Pancreas (tissue), 10 donors: ENCODE results near the gene ST6GALNAC3. TPM values are rescaled to one million over a fixed set of nuclear protein-coding genes. Genes with fewer than 3 reads are reported as not detected.

Experiments used
- ATAC-seq, 4 donors: fragments of 200-7000 bp; cut with Tn5 transposase; one replicate each; pipeline versions ENCODE4 v1.8.0 to v1.9.1; 2020; ENCODE audit warnings: mild to moderate bottlenecking in 4 of 4, moderate library complexity in 4 of 4
- DNase-seq, 6 donors: peaks; one replicate each; pipeline ENCODE4 v3.0.0-alpha.2; 2020
- FAIRE-seq: peaks from 2 replicates; lab custom pipeline; 2012; peaks lifted over from hg19 to GRCh38; lab: Jason Lieb, UNC
- H3K27ac ChIP-seq, 4 donors: fragments of 200-600 bp; sonication (generic); 1 replicate in 3 of 4; 2 replicates in 1 of 4; pipeline versions ENCODE4 v1.5.0 to v1.8.0; 2020
- H3K27me3 ChIP-seq, 4 donors: fragments of 200-600 bp; one replicate each; pipeline ENCODE4 v1.8.0; 2021
- H3K36me3 ChIP-seq, 3 donors: fragments of 200-600 bp; sonication (generic) in 1 of 3; one replicate each; pipeline versions ENCODE4 v1.5.0 to v1.8.0; 2020 to 2021
- H3K4me1 ChIP-seq, 3 donors: fragments of 200-600 bp; one replicate each; pipeline ENCODE4 v1.8.0; 2021
- H3K4me3 ChIP-seq, 4 donors: fragments of 200-600 bp; sonication (generic) in 2 of 4; one replicate each; pipeline versions ENCODE4 v1.5.0 to v1.8.0; 2020 to 2021
- H3K9me3 ChIP-seq, 4 donors: fragments of 200-600 bp; one replicate each; pipeline ENCODE4 v1.8.0; 2021
- WGBS, 2 donors: extraction: QIAGEN DNeasy Blood & Tissue Kit; methylation state at CpG; one replicate each; pipeline ENCODE4 v1.1.7; 2013; 5-methylcytosine and 5-hydroxymethylcytosine counted together
- intact Hi-C, 3 donors: fragments of 100-400 bp; cut with DNase I; formaldehyde crosslinking; loops; one replicate each; pipeline versions ENCODE4 v1.11.1 to v1.14.2; 2022
- polyA plus RNA-seq, 2 donors: library from polyadenylated mRNA; stranded (reverse); fragments of 200-250 nt; gene quantifications; one replicate each; pipeline ENCODE4 v1.2.3, GENCODE V29; 2013
- total RNA-seq, 6 donors: library from RNA; stranded (reverse); fragmentation: NEBNext Ultra II Directional in 4 of 6; extraction: Animal tissue kit (Norgen Biotek cat#: 25700) in 4 of 6; gene quantifications; one replicate each; pipeline versions ENCODE4 v1.2.1 to v1.2.4, GENCODE V29; 2021 to 2023
- TF ChIP-seq, protein P1 (sequence below), 4 donors: fragments of 200-600 bp; sonication (generic) in 3 of 4; IDR thresholded peaks; one replicate each; pipeline versions ENCODE4 v1.5.0 to v1.8.0; 2021; ENCODE audit warnings: antibody characterized with exemption in 4 of 4
- donor health status: healthy with polysubstance abuse.
- donor health status: DM: no; HTN: no; CAD: no; lungs with moderate emphysema.
- donor health status: DM: no; HTN: no; CAD: no.
- donor health status: control.
- donor health status: control.
- donor health status: Bipolar disorder and iron deficiency.
- donor health status: DM: yes; HTN: yes; CAD: no.
- donor health status: DM: no; HTN: no; CAD: no.
- donor health status: DM: no; HTN: no; CAD: no.
- donor health status: DM: yes; HTN: yes; CAD: no.

Gene ST6GALNAC3
- total and polyA plus RNA-seq, 8 donors, result 0.35 to 2.0 (median 0.80) TPM

DNA sequence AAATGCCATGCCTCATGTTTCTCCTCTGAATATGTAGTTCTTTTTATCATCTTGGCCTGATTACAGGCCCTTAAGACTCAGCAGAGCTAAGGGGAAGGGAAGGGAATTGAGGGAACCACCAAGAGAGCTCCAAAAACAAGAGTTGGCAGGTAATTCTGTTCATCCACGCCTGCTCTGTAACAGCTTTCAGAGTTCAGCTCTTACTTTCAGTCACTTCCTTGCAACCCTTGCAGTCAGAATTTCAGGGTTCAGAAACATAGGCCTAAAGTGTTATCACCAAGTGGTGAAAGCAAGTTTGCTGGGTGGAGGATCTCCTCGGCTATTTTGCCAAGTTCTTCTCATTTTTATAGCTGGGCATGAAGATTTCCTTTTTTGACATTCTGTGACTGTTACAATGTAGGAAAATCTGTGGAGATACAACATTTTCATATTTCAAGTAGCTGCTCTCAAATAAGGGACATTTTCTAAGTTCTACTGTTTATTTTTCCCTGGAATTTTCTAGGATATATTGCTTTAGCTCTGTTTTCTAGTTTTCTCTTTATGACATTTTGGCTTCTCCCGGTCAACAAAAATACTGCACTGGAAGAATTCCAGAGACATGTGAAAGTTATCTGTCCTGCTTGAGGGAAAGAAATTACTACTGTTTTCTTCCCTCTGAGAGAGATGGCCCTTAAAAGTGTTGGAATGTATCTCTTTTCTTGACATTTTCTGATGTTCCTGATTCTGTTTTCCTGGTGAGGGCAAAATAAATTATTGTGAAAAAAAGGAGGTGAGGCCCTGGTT, 540.9 kb downstream of the ST6GALNAC3 start:
- no peaks in the 10 kb centered on the region for H3K36me3 ChIP-seq
- FAIRE-seq (no peak), DNase-seq (no peak), ATAC-seq (no peak)
- peaks cover 0 to 4% (median 0%) of the 10 kb centered on the region in 3 donors for H3K4me1 ChIP-seq
- TF ChIP-seq, protein P1, sequence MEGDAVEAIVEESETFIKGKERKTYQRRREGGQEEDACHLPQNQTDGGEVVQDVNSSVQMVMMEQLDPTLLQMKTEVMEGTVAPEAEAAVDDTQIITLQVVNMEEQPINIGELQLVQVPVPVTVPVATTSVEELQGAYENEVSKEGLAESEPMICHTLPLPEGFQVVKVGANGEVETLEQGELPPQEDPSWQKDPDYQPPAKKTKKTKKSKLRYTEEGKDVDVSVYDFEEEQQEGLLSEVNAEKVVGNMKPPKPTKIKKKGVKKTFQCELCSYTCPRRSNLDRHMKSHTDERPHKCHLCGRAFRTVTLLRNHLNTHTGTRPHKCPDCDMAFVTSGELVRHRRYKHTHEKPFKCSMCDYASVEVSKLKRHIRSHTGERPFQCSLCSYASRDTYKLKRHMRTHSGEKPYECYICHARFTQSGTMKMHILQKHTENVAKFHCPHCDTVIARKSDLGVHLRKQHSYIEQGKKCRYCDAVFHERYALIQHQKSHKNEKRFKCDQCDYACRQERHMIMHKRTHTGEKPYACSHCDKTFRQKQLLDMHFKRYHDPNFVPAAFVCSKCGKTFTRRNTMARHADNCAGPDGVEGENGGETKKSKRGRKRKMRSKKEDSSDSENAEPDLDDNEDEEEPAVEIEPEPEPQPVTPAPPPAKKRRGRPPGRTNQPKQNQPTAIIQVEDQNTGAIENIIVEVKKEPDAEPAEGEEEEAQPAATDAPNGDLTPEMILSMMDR (IDR thresholded peaks at IDR 0.05), result no peak
- no peaks in the 10 kb centered on the region for H3K27me3 ChIP-seq
- no peak overlapping the region for H3K27ac ChIP-seq
- H3K4me3 ChIP-seq, result no peak overlapping the region
- H3K9me3 ChIP-seq, result no peaks in the 10 kb centered on the region
- intact Hi-C loops, result no loop called here
- 82 to 84% methylated on average over 3 of the region's 3 CpGs for WGBS, 2 donors

DNA sequence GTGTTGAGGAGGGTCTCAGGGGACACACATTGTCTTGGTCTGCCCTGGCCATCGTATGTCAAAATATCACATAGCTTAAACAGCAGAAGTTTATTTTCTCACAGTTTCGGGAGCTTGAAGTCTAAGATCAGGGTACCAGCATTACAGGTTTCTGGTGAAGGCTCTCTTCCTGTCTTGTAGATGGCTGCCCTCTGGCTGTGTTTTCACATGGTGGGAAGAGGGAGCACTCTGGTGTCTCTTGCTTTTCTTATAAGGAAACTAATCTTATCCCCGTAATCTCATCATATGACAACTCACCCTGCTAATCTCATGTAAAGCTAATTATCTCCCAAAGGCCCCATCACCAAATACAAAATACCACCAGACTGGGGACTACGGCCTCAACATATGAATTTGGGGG, 545.8 kb downstream of the ST6GALNAC3 start:
- no peaks in the 10 kb centered on the region for H3K9me3 ChIP-seq
- no peak overlapping the region for H3K27ac ChIP-seq
- DNase-seq (no peak), FAIRE-seq (no peak), ATAC-seq (no peak)
- H3K4me1 ChIP-seq, result no peaks in the 10 kb centered on the region
- no peaks in the 10 kb centered on the region for H3K27me3 ChIP-seq
- H3K4me3 ChIP-seq, result no peak overlapping the region
- TF ChIP-seq, protein P1 (IDR thresholded peaks at IDR 0.05), result no peak
- intact Hi-C loops, result no loop called here
- 74 to 89% methylated on average over 4 of the region's 4 CpGs for WGBS, 2 donors
- no peaks in the 10 kb centered on the region for H3K36me3 ChIP-seq

DNA sequence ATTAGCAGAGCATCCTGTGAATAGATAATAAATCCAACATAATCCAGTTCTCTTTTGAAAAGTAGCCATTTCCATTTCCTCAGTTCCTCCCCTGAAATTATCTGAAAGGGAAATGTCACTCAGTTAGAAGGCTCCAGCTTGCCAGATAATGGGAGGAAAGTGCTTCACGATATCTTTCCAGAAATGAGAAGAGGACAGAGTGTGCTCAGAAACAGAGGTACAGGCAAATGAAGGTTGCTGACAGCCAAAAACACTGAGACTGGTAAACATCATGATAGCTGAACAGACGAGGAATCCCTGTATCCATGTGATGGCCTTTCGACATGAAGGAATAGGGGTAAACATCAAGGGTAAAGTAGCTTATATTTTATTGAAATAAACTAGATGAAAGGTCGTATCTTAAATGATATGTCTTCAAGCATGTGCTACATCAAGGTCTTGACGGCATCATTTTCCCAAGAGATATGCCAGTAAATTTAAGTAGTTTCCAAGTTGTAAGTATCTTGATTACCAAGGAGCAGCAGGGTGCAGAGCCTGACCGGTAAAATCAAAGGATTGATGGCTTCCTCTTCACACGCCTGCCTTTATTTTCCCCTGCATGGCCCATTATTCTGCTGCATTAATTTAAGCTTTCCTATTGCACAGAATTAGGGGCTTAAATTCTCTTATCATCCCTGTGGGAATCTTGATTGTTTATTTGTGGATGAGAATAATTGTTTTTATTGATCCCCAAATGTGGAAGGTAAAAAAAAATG, 548.4 kb downstream of the ST6GALNAC3 start:
- no peaks in the 10 kb centered on the region for H3K9me3 ChIP-seq
- no peaks in the 10 kb centered on the region for H3K27me3 ChIP-seq
- no peak overlapping the region for H3K4me3 ChIP-seq
- DNase-seq, result no peak
- TF ChIP-seq, protein P1 (IDR thresholded peaks at IDR 0.05), result no peak
- intact Hi-C loops, result no loop called here
- FAIRE-seq, result no peak
- no peaks in the 10 kb centered on the region for H3K4me1 ChIP-seq
- ATAC-seq, result no peak
- 72 to 81% methylated on average over 7 of the region's 7 CpGs for WGBS, 2 donors
- H3K27ac ChIP-seq, result no peak overlapping the region
- no peaks in the 10 kb centered on the region for H3K36me3 ChIP-seq

DNA sequence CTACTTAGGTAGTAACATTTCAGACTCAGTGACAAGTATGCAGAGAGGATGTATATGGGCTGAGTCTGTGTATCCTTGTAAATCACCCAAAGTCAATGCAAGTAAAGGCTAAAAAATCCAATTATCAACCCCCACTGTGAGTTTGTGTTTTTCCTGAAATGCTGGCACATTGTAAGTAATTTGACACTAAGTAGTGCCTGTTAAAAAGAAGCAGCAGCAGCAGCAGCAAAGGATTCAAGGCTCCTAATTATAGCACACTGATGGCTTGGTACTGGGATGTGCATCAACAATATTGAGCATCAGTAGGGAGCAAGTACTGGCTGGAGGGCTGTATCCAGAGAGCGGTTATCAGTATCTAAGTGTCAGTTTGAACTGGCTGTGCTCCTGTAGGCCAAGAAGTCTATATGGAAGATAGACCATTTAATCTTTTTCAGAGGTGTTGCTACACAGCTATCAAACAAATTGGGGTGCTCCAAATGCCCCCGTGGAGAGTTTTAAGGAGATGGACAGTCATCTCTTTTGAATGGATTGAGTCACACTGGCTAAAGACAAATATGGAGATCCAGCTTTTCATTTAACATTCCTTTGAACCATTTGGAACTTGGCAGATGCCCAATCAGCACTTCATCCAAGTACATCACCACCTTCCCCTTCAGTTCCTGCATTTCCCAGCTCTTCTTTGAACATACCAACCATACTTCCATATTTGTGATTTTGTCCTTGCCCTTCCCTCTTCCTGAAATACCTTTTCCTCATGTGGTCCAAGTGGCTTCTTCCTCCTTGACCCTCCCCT, 551.5 kb downstream of the ST6GALNAC3 start:
- Histone ChIP-seq H3K36me3 (no peaks in the 10 kb centered on the region), H3K9me3 (no peaks in the 10 kb centered on the region), H3K4me3 (no peak overlapping the region), H3K27me3 (no peaks in the 10 kb centered on the region), H3K4me1 (no peaks in the 10 kb centered on the region), H3K27ac (no peak overlapping the region)
- ATAC-seq, result no peak
- 81 to 84% methylated on average over 2 of the region's 2 CpGs for WGBS, 2 donors
- intact Hi-C loops, result no loop called here
- no peak for FAIRE-seq
- TF ChIP-seq, protein P1 (IDR thresholded peaks at IDR 0.05), result no peak
- DNase-seq, result no peak
